ENCODE data around the gene TCP11L2. TPM values are rescaled to one million over a fixed set of nuclear protein-coding genes. Genes with fewer than 3 reads are reported as not detected.

TCP11L2 gene
- total RNA-seq, 1 donor from 2014 or later = 22.0 TPM

GRCh38 chr12:106301611-106302321, 767 bp upstream of the TCP11L2 start:
- H3K4me1 Mint-ChIP-seq (ENCODE audit: low read depth, unreplicated experiment) = peaks cover 12% of the 10 kb centered on the region
- Histone ChIP-seq H3K27me3 (ENCODE audit: insufficient read depth, low read length) (no peaks in the 10 kb centered on the region), H2AFZ (ENCODE audit: low read depth, low read length) (peak overlapping the region; percentile 97), H4K20me1 (ENCODE audit: insufficient read depth, low read length) (no peaks in the 10 kb centered on the region), H3K9ac (ENCODE audit: low read length) (peak overlapping the region; percentile 77), H3K36me3 (ENCODE audit: insufficient read depth, low read length) (no peaks in the 10 kb centered on the region), H3K4me1 (ENCODE audit: insufficient read depth, low read length) (peaks cover 9% of the 10 kb centered on the region), H3K9me3 (ENCODE audit: insufficient read depth, low read depth, low read length) (no peaks in the 10 kb centered on the region), H3K4me3 (ENCODE audit: insufficient read depth, low read depth, low read length) (peak overlapping the region; percentile 77), H3K79me2 (ENCODE audit: insufficient read depth, low read length) (no peaks in the 10 kb centered on the region), H3K27ac (ENCODE audit: low read depth, low read length) (peak overlapping the region; percentile 37), H3K4me2 (ENCODE audit: low read length) (peak overlapping the region; percentile 95)
- no peak for TF ChIP-seq CTCF (IDR thresholded peaks at IDR 0.05; ENCODE audit: insufficient read depth, low read depth, low read length)
- no peak for TF ChIP-seq EZH2 (IDR thresholded peaks at IDR 0.05; ENCODE audit: insufficient read depth, low read length)
- H3K9me3 Mint-ChIP-seq (ENCODE audit: unreplicated experiment) = no peaks in the 10 kb centered on the region
- FAIRE-seq (no peak), DNase-seq (ENCODE audit: low read depth) (peak; percentile 46)
- H3K4me3 Mint-ChIP-seq (ENCODE audit: unreplicated experiment) = peak overlapping the region; percentile 82
- no peaks in the 10 kb centered on the region for H3K27me3 Mint-ChIP-seq (ENCODE audit: low read depth, unreplicated experiment)
- H3K27ac Mint-ChIP-seq (ENCODE audit: unreplicated experiment) = peak overlapping the region; percentile 88
- no peaks in the 10 kb centered on the region for H3K36me3 Mint-ChIP-seq (ENCODE audit: low read depth, unreplicated experiment)

- no peaks in the 10 kb centered on the region for H3K9me3 Mint-ChIP-seq (ENCODE audit: unreplicated experiment)
- H3K27ac ChIP-seq (ENCODE audit: low read depth, low read length) = peak overlapping the region; percentile 99
- no peaks in the 10 kb centered on the region for H3K9me3 ChIP-seq (ENCODE audit: insufficient read depth, low read depth, low read length)
- DNase-seq (ENCODE audit: low read depth) (peak; percentile 44), FAIRE-seq (no peak)
- peaks cover 12% of the 10 kb centered on the region for H3K4me1 Mint-ChIP-seq (ENCODE audit: low read depth, unreplicated experiment)
- peak overlapping the region; percentile 96 for H2AFZ ChIP-seq (ENCODE audit: low read depth, low read length)
- no peaks in the 10 kb centered on the region for H3K36me3 Mint-ChIP-seq (ENCODE audit: low read depth, unreplicated experiment)
- peaks cover 9% of the 10 kb centered on the region for H3K4me1 ChIP-seq (ENCODE audit: insufficient read depth, low read length)
- no peaks in the 10 kb centered on the region for H3K79me2 ChIP-seq (ENCODE audit: insufficient read depth, low read length)
- H3K4me3 Mint-ChIP-seq (ENCODE audit: unreplicated experiment) = peak overlapping the region; percentile 88
- no peaks in the 10 kb centered on the region for H3K27me3 ChIP-seq (ENCODE audit: insufficient read depth, low read length)
- H3K27me3 Mint-ChIP-seq (ENCODE audit: low read depth, unreplicated experiment) = no peaks in the 10 kb centered on the region
- TF ChIP-seq EZH2 (IDR thresholded peaks at IDR 0.05; ENCODE audit: insufficient read depth, low read length) (no peak), CTCF (IDR thresholded peaks at IDR 0.05; ENCODE audit: insufficient read depth, low read depth, low read length) (no peak)
- H4K20me1 ChIP-seq (ENCODE audit: insufficient read depth, low read length) = no peaks in the 10 kb centered on the region
- peak overlapping the region; percentile 98 for H3K9ac ChIP-seq (ENCODE audit: low read length)
- peak overlapping the region; percentile 89 for H3K27ac Mint-ChIP-seq (ENCODE audit: unreplicated experiment)
- peak overlapping the region; percentile 75 for H3K4me3 ChIP-seq (ENCODE audit: insufficient read depth, low read depth, low read length)
- H3K36me3 ChIP-seq (ENCODE audit: insufficient read depth, low read length) = no peaks in the 10 kb centered on the region
- H3K4me2 ChIP-seq (ENCODE audit: low read length) = peak overlapping the region; percentile 98
Observed at GRCh38 chr12:106303202-106303820, 778 bp downstream of the TCP11L2 start.

- Histone ChIP-seq H3K4me2 (ENCODE audit: low read length) (no peak overlapping the region), H3K27me3 (ENCODE audit: insufficient read depth, low read length) (no peaks in the 10 kb centered on the region), H3K79me2 (ENCODE audit: insufficient read depth, low read length) (no peaks in the 10 kb centered on the region), H3K9me3 (ENCODE audit: insufficient read depth, low read depth, low read length) (no peaks in the 10 kb centered on the region), H3K9ac (ENCODE audit: low read length) (no peak overlapping the region), H3K4me1 (ENCODE audit: insufficient read depth, low read length) (peaks cover 12% of the 10 kb centered on the region), H3K27ac (ENCODE audit: low read depth, low read length) (no peak overlapping the region), H3K4me3 (ENCODE audit: insufficient read depth, low read depth, low read length) (no peak overlapping the region), H3K36me3 (ENCODE audit: insufficient read depth, low read length) (no peaks in the 10 kb centered on the region), H2AFZ (ENCODE audit: low read depth, low read length) (no peak overlapping the region), H4K20me1 (ENCODE audit: insufficient read depth, low read length) (no peaks in the 10 kb centered on the region)
- no peak for TF ChIP-seq CTCF (IDR thresholded peaks at IDR 0.05; ENCODE audit: insufficient read depth, low read depth, low read length)
- no peak for TF ChIP-seq EZH2 (IDR thresholded peaks at IDR 0.05; ENCODE audit: insufficient read depth, low read length)
- no peaks in the 10 kb centered on the region for H3K36me3 Mint-ChIP-seq (ENCODE audit: low read depth, unreplicated experiment)
- H3K27me3 Mint-ChIP-seq (ENCODE audit: low read depth, unreplicated experiment) = no peaks in the 10 kb centered on the region
- FAIRE-seq (no peak), DNase-seq (ENCODE audit: low read depth) (no peak)
- no peaks in the 10 kb centered on the region for H3K9me3 Mint-ChIP-seq (ENCODE audit: unreplicated experiment)
- peaks cover 17% of the 10 kb centered on the region for H3K4me1 Mint-ChIP-seq (ENCODE audit: low read depth, unreplicated experiment)
- H3K27ac Mint-ChIP-seq (ENCODE audit: unreplicated experiment) = peak overlapping the region; percentile 56
- H3K4me3 Mint-ChIP-seq (ENCODE audit: unreplicated experiment) = peak overlapping the region; percentile 88
Observed at GRCh38 chr12:106304001-106304421, 1.5 kb downstream of the TCP11L2 start.

All from astrocyte (in vitro differentiated cells and primary cell).